Uterus (tissue), 4 donors: ENCODE data around the gene LCAT. TPM values are rescaled to one million over a fixed set of nuclear protein-coding genes. Genes with fewer than 3 reads are reported as not detected.

Source experiments
- DNase-seq, 2 donors: peaks; one replicate each; pipeline ENCODE4 v3.0.0-alpha.2; 2019 to 2020
- H3K27ac ChIP-seq, 2 donors: fragments of 200-600 bp; sonication (generic); 1 replicate in 1 of 2; 2 replicates in 1 of 2; pipeline ENCODE4 v1.5.1; 2016 to 2018
- H3K27me3 ChIP-seq, 2 donors: fragments of 200-600 bp; sonication (generic); one replicate each; pipeline ENCODE4 v1.5.1; 2018 to 2019; ENCODE audit warnings: control low read depth in 1 of 2
- H3K36me3 ChIP-seq, 2 donors: fragments of 200-600 bp; sonication (generic); one replicate each; pipeline ENCODE4 v1.5.1; 2019; ENCODE audit warnings: control low read depth in 1 of 2
- H3K4me1 ChIP-seq, 2 donors: fragments of 200-600 bp; sonication (generic); one replicate each; pipeline ENCODE4 v1.5.1; 2018 to 2019; ENCODE audit warnings: control low read depth in 1 of 2
- H3K4me3 ChIP-seq, 2 donors: fragments of 200-600 bp; sonication (generic); 1 replicate in 1 of 2; 2 replicates in 1 of 2; pipeline ENCODE4 v1.5.1; 2018 to 2019; ENCODE audit warnings: mild to moderate bottlenecking in 1 of 2
- H3K9me3 ChIP-seq, 2 donors: fragments of 200-600 bp; sonication (generic); one replicate each; pipeline ENCODE4 v1.5.1; 2019; ENCODE audit warnings: control low read depth in 1 of 2
- POLR2A ChIP-seq, 2 donors: fragments of 450-650 bp; IDR thresholded peaks; one replicate each; pipeline ENCODE4 v1.6.1; 2016; ENCODE audit warnings: antibody characterized with exemption in 2 of 2, mild to moderate bottlenecking in 1 of 2, moderate library complexity in 1 of 2
- intact Hi-C: fragments of 100-400 bp; cut with DNase I; formaldehyde crosslinking; loops from one replicate; pipeline ENCODE4 v1.15.1; 2023; ENCODE audit warnings: low total_unique reads
- total RNA-seq, 4 donors: library from RNA; depleted of rRNA in 3 of 4; stranded (reverse); fragments of >200 nt in 3 of 4; gene quantifications; one replicate each; pipeline versions ENCODE4 v1.1.0 to v1.2.4, GENCODE V29; 2014 to 2023
- TF ChIP-seq, protein P1 (sequence below), 4 experiments: fragments of 200-600 bp in 2 of 4; fragments of 450-650 bp in 2 of 4; sonication (generic) in 2 of 4; IDR thresholded peaks; one replicate each; pipeline ENCODE4 v1.5.1; 2016 to 2019; ENCODE audit warnings: antibody characterized with exemption in 4 of 4, mild to moderate bottlenecking in 2 of 4, moderate library complexity in 1 of 4
- donor health status: DM: yes; HTN: yes; CAD: no.

The LCAT gene
- total RNA-seq, 4 donors from 2014 or later = 11.0 to 75.2 (median 12.4) TPM

DNA sequence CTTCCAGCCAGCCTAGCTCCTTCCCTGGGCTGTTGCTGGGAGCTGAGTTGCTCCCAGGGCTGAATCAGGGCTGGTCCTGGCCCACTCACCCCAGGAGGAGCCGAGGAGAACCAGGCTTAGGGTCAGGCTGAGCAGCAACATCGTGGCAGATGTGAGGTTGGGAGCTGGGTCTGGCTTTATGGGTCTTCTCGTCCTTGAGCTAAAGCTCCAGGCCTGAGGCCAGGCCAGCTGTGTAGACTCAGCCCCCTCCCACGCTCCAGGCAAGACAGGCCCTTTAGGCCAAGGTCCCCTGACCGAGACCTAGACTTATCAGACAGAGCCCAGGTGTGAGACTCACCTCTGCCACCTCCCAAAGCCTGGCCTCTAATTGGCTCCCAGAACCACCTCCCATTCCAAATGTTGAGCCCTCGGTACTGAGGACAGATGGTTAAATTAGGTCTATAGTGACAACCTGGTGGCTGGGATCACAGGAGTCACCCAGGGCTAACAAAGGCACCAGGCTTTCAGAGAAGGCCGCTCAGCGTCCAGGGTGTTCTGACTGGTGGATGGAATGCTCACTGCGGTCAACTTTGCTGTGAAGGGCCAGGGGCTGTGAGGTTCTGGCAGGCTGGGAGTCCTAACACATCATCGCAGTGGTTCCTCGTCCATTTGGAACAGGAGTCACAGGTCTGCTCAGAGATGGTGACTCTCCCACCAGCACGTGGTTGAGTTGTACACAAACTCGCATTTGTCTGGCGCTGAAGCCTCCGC, 12.0 kb downstream of the LCAT start, which contains the start of gene CTRL:
CTRL (minus strand) TSS at position 151 of the 750 bp plus-strand sequence; CDS start at position 141, 10 bp downstream.
- no peak within 1 kb of the TSS for H3K4me3 ChIP-seq
- no peaks in the 10 kb centered on the region for H3K36me3 ChIP-seq
- no peaks in the 10 kb centered on the region for H3K9me3 ChIP-seq
- DNase-seq = no peak
- H3K4me1 ChIP-seq = peaks cover 0 to 3% of the 10 kb centered on the region in 2 donors
- H3K27me3 ChIP-seq = no peaks in the 10 kb centered on the region
- H3K27ac ChIP-seq = no peak within 1 kb of the TSS
- intact Hi-C loops = no loop called here
- TF ChIP-seq POLR2A (IDR thresholded peaks at IDR 0.05) = no peak
- TF ChIP-seq, protein P1, sequence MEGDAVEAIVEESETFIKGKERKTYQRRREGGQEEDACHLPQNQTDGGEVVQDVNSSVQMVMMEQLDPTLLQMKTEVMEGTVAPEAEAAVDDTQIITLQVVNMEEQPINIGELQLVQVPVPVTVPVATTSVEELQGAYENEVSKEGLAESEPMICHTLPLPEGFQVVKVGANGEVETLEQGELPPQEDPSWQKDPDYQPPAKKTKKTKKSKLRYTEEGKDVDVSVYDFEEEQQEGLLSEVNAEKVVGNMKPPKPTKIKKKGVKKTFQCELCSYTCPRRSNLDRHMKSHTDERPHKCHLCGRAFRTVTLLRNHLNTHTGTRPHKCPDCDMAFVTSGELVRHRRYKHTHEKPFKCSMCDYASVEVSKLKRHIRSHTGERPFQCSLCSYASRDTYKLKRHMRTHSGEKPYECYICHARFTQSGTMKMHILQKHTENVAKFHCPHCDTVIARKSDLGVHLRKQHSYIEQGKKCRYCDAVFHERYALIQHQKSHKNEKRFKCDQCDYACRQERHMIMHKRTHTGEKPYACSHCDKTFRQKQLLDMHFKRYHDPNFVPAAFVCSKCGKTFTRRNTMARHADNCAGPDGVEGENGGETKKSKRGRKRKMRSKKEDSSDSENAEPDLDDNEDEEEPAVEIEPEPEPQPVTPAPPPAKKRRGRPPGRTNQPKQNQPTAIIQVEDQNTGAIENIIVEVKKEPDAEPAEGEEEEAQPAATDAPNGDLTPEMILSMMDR (IDR thresholded peaks at IDR 0.05) = no peak

DNA sequence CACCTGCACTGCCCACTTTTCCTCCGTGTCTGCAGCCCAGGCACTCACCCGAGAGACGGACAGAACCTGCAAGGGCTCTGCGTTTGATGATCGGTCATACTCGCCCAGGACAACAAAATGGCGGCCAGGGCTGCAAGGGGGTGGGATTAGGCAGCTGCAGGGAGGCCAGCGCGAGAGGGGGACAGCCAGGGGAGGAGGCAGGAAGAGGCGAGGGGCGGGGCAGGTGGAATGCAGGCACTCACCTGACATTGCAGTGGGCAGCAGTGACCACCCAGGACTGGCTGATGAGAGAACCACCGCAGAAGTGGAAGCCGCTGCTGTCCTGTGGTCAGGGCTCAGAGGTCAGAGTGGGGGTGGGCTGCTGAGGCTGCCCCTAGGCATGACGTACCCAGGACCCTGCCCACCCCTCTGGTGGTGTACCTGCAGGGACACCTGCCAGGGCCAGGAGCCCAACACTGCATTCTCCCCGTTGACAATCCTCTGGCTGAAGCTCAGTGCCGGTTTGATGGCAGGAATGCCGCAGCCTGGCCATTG, 13.2 kb downstream of the LCAT start:
- intact Hi-C loops = no loop called here
- peaks cover 0 to 6% of the 10 kb centered on the region in 2 donors for H3K4me1 ChIP-seq
- TF ChIP-seq, protein P1 (IDR thresholded peaks at IDR 0.05) = no peak
- TF ChIP-seq POLR2A (IDR thresholded peaks at IDR 0.05) = no peak
- no peak for DNase-seq
- no peak overlapping the region for H3K4me3 ChIP-seq
- H3K27me3 ChIP-seq = no peaks in the 10 kb centered on the region
- no peaks in the 10 kb centered on the region for H3K36me3 ChIP-seq
- no peaks in the 10 kb centered on the region for H3K9me3 ChIP-seq
- no peak overlapping the region for H3K27ac ChIP-seq

DNA sequence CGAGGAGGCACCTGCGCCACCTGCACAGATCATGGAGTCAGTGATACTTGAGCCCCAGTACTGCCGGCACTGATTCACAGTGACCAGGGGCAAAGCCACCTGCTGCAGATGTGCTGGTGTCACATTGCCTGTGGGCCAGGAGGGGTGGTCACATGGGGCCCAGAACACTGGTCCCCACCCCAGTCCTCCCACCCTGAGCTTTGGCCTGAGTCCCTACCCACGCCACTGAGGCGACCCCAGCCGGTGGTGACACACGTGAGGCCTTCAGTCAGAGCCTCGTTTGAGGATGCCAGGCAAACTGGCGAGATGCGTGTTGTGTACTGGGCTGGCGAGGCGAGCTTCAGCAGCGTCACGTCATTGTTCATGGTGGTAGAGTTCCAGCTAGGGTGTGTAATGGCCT, 13.7 kb downstream of the LCAT start:
- no peaks in the 10 kb centered on the region for H3K9me3 ChIP-seq
- H3K27ac ChIP-seq = no peak overlapping the region
- TF ChIP-seq, protein P1 (IDR thresholded peaks at IDR 0.05) = no peak
- no peak for TF ChIP-seq POLR2A (IDR thresholded peaks at IDR 0.05)
- no peak for DNase-seq
- intact Hi-C loops = no loop called here
- H3K4me1 ChIP-seq = peaks cover 0 to 6% of the 10 kb centered on the region in 2 donors
- H3K4me3 ChIP-seq = no peak overlapping the region
- H3K27me3 ChIP-seq = no peaks in the 10 kb centered on the region
- H3K36me3 ChIP-seq = no peaks in the 10 kb centered on the region

DNA sequence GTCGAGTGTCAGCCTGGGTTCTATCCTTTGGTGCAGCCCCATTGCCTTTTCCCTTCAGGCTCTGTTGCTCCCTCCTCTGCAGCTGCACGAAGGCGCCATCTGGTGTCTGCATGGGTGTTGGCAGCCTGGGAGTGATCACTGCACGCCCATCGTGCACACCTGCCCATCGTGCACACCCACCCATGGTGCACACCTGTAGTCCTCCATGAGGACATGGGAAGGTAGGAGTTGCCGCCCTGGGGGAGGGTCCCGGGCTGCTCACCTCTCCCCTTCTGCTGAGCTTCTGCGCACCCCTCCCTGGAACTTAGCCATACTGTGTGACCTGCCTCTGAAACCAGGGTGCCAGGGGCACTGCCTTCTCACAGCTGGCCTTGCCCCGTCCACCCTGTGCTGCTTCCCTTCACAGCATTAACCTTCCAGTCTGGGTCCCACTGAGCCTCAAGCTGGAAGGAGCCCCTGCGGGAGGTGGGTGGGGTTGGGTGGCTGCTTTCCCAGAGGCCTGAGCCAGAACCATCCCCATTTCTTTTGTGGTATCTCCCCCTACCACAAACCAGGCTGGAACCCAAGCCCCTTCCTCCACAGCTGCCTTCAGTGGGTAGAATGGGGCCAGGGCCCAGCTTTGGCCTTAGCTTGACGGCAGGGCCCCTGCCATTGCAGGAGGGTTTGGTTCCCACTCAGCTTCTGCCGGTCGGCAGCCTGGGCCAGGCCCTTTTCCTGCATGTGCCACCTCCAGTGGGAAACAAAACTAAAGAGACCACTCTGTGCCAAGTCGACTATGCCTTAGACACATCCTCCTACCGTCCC, 15.2 kb downstream of the LCAT start:
- no peaks in the 10 kb centered on the region for H3K27me3 ChIP-seq
- H3K27ac ChIP-seq = no peak overlapping the region
- no peak for TF ChIP-seq POLR2A (IDR thresholded peaks at IDR 0.05)
- TF ChIP-seq, protein P1 (IDR thresholded peaks at IDR 0.05) = peak; percentile 69 to 86 (median 78)
- no peaks in the 10 kb centered on the region for H3K36me3 ChIP-seq
- peak; percentile 59 to 69 for DNase-seq
- no peaks in the 10 kb centered on the region for H3K9me3 ChIP-seq
- peaks cover 0 to 3% of the 10 kb centered on the region in 2 donors for H3K4me1 ChIP-seq
- intact Hi-C loops = loop anchor here (5.0 to 10.0 kb wide), 2 partner anchors 46 to 114 kb away; partner anchors contain the start of gene NRN1L
- no peak overlapping the region for H3K4me3 ChIP-seq
